ENCODE measurements around the gene ZNF598. TPM values are rescaled to one million over a fixed set of nuclear protein-coding genes. Genes with fewer than 3 reads are reported as not detected.

ZNF598 gene
- total RNA-seq, 1 experiment from 2014 or later, result 50.4 TPM

DNA sequence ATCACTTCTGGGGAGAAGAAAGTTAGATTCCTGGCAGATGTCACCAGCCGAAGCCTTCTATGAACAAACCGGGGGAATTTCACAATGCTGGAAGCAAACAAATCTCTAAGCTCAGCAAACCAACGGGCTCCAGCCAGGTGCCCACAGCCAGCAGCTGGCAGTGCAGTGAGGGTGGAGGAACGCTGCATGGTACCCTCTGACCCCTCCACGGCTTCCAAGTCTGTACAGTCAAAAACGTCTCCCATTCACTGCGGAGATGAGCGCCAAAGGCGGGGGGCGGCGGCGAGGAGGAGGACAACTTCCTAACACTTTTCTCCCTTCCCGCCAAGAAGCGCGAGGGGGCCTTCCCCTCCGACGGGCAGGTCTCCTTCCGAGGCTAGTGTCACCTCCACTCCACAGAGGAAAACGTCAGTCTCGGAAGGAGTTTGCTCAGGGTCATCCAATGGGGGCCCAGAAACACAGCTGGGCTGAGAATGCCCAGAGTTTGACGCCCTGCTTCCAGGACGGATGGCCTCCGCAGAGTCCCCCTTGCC, 924 bp downstream of the ZNF598 start:
- BruUV-seq (replicated peaks), result no TSS peak
- CTCF ChIA-PET, result interaction anchor here (0.7 to 1.3 kb wide), 2 partner anchors 11 to 132 kb away, joined by 3 to 7 read pairs; partner anchors contain the start of gene NPW

DNA sequence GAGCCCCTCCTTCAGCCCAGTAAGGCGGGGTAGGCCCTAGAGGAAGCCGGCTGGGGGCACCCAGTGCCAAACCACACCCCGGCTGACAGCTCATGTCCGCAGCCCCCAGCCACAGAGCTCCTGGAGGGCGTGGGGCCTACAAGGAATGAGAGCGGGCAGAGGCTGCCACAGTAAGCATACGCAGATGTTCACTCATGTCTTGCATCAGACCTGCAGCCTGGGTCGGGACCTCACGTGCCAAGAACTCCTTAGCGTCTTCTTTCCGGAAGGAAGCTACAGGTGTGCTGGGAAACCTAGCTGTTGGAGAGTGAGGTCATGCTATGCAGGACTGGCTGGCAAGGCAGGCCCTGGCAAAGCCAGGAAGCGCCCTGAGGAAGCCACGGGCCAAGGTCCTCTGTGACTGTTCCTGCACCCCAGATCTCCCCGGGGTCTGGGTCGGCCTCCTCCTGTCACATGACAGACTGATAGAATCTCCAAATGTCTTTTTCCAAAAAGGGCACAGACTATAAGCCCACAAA, 1.6 kb downstream of the ZNF598 start:
- peak overlapping the region; percentile 77 for H3K4me3 Mint-ChIP-seq (ENCODE audit: unreplicated experiment)
- BruUV-seq (replicated peaks), result TSS peak; percentile 78
- no peaks in the 10 kb centered on the region for H3K27me3 Mint-ChIP-seq (ENCODE audit: insufficient read depth, unreplicated experiment)
- H3K4me1 Mint-ChIP-seq (ENCODE audit: low read depth, unreplicated experiment), result peaks cover 5% of the 10 kb centered on the region
- no peaks in the 10 kb centered on the region; the same call in 1 of the 2 replicates for H3K36me3 ChIP-seq (ENCODE audit: control insufficient read depth, insufficient read depth, low read length)
- ChIA-PET POLR2A (interaction anchor here (1.4 to 1.9 kb wide), 2 partner anchors 43 to 147 kb away, joined by 6 to 16 read pairs; partner anchors contain the start of genes RPS2 and TRAF7), CTCF (interaction anchor here (1.3 kb wide), 1 partner anchor 132 kb away, joined by 7 read pairs; no protein-coding TSS in a partner anchor)
- TF ChIP-seq, protein P1, sequence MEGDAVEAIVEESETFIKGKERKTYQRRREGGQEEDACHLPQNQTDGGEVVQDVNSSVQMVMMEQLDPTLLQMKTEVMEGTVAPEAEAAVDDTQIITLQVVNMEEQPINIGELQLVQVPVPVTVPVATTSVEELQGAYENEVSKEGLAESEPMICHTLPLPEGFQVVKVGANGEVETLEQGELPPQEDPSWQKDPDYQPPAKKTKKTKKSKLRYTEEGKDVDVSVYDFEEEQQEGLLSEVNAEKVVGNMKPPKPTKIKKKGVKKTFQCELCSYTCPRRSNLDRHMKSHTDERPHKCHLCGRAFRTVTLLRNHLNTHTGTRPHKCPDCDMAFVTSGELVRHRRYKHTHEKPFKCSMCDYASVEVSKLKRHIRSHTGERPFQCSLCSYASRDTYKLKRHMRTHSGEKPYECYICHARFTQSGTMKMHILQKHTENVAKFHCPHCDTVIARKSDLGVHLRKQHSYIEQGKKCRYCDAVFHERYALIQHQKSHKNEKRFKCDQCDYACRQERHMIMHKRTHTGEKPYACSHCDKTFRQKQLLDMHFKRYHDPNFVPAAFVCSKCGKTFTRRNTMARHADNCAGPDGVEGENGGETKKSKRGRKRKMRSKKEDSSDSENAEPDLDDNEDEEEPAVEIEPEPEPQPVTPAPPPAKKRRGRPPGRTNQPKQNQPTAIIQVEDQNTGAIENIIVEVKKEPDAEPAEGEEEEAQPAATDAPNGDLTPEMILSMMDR (IDR thresholded peaks at IDR 0.05; ENCODE audit: insufficient read depth in 1 of 2, low read depth in 1 of 2, low read length in 1 of 2, severe bottlenecking in 1 of 2, unreplicated experiment in 1 of 2), result no peak
- intact Hi-C loops (cut with micrococcal nuclease; ENCODE audit: unreplicated experiment), result no loop called here
- peak overlapping the region; percentile 63; the same call in 1 of the 2 replicates for H3K4me3 ChIP-seq (ENCODE audit: low read depth, low read length)
- no peak for DNase-seq
- peaks cover 15% of the 10 kb centered on the region; the same call in 1 of the 2 replicates for H3K4me1 ChIP-seq
- no peaks in the 10 kb centered on the region for H3K27me3 ChIP-seq (replicated peaks; ENCODE audit: control insufficient read depth, insufficient read depth, low read length)
- H3K9me3 ChIP-seq, result no peaks in the 10 kb centered on the region
- H3K36me3 Mint-ChIP-seq (ENCODE audit: insufficient read depth, unreplicated experiment), result peaks cover 31% of the 10 kb centered on the region
- no peaks in the 10 kb centered on the region for H3K9me3 Mint-ChIP-seq (ENCODE audit: unreplicated experiment)
- H3K27ac Mint-ChIP-seq (ENCODE audit: unreplicated experiment), result peak overlapping the region; percentile 53

More for the DNA sequence above, 924 bp downstream of the ZNF598 start:
- TF ChIP-seq, protein P1 (IDR thresholded peaks at IDR 0.05; ENCODE audit: insufficient read depth in 1 of 2, low read depth in 1 of 2, low read length in 1 of 2, severe bottlenecking in 1 of 2, unreplicated experiment in 1 of 2), result no peak
- H3K27ac Mint-ChIP-seq (ENCODE audit: unreplicated experiment), result peak overlapping the region; percentile 53
- intact Hi-C loops (cut with micrococcal nuclease; ENCODE audit: unreplicated experiment), result no loop called here
- peaks cover 31% of the 10 kb centered on the region for H3K36me3 Mint-ChIP-seq (ENCODE audit: insufficient read depth, unreplicated experiment)
- H3K9me3 ChIP-seq, result no peaks in the 10 kb centered on the region
- no peaks in the 10 kb centered on the region for H3K27me3 Mint-ChIP-seq (ENCODE audit: insufficient read depth, unreplicated experiment)
- peak overlapping the region; percentile 63 for H3K4me3 ChIP-seq (ENCODE audit: low read depth, low read length)
- no peaks in the 10 kb centered on the region; the same call in 1 of the 2 replicates for H3K36me3 ChIP-seq (ENCODE audit: control insufficient read depth, insufficient read depth, low read length)
- DNase-seq, result peak in 1 of 2 experiments; percentile 26
- no peaks in the 10 kb centered on the region for H3K9me3 Mint-ChIP-seq (ENCODE audit: unreplicated experiment)
- H3K27me3 ChIP-seq (replicated peaks; ENCODE audit: control insufficient read depth, insufficient read depth, low read length), result no peaks in the 10 kb centered on the region
- H3K4me1 Mint-ChIP-seq (ENCODE audit: low read depth, unreplicated experiment), result peaks cover 5% of the 10 kb centered on the region
- H3K4me1 ChIP-seq, result peaks cover 15% of the 10 kb centered on the region; the same call in 1 of the 2 replicates
- POLR2A ChIA-PET, result interaction anchor here (0.7 to 1.9 kb wide), 3 partner anchors 44 to 744 kb away, joined by 4 to 16 read pairs (median 6); partner anchors contain the start of genes RPS2, SRRM2 and TRAF7
- H3K4me3 Mint-ChIP-seq (ENCODE audit: unreplicated experiment), result peak overlapping the region; percentile 77

DNA sequence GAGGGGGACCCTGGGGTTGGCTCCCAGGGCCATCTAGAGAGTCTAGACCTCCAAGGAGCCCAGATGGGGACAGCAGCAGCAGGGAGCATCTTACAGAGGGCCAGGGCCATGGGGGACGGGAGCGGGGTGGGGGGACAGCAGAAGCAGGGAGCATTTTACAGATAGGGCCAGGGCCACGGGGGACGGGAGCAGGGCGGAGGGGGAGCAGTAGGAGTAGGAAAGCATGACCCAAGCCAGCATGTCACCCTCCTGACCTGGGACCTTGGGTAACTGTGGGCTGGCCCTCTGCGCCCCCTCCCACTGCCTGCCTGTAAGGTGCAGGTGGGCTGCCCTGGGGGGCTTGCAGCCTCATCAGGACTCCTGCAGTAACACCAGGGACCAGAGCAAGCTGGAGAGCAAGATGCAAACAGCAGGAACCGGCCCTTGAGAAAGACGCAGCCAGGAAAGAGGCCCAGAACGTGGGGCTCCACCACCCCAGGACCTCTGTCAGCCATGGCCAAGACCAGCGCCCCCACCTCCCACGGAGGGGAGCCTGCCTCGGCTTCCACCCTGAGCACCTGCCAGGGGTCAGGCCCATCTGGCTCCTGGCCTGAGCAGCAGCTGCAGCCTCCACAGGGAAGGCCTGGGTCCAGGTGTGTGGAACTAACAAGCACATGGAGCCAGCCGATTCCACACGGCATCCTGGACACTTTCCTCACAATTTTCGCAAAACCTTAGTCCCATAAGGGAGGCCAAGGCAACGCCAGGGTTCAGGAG, 2.4 kb downstream of the ZNF598 start:
- H3K27ac Mint-ChIP-seq (ENCODE audit: unreplicated experiment), result peak overlapping the region; percentile 53
- H3K36me3 Mint-ChIP-seq (ENCODE audit: insufficient read depth, unreplicated experiment), result peaks cover 31% of the 10 kb centered on the region
- peaks cover 5% of the 10 kb centered on the region for H3K4me1 Mint-ChIP-seq (ENCODE audit: low read depth, unreplicated experiment)
- TF ChIP-seq, protein P1 (IDR thresholded peaks at IDR 0.05; ENCODE audit: insufficient read depth in 1 of 2, low read depth in 1 of 2, low read length in 1 of 2, severe bottlenecking in 1 of 2, unreplicated experiment in 1 of 2), result no peak
- ChIA-PET POLR2A (no interaction called here), CTCF (no interaction called here)
- Histone ChIP-seq H3K27me3 (replicated peaks; ENCODE audit: control insufficient read depth, insufficient read depth, low read length) (no peaks in the 10 kb centered on the region), H3K4me1 (peaks cover 15% of the 10 kb centered on the region; the same call in 1 of the 2 replicates), H3K36me3 (ENCODE audit: control insufficient read depth, insufficient read depth, low read length) (no peaks in the 10 kb centered on the region; the same call in 1 of the 2 replicates), H3K4me3 (ENCODE audit: low read depth, low read length) (no peak overlapping the region), H3K9me3 (no peaks in the 10 kb centered on the region)
- H3K9me3 Mint-ChIP-seq (ENCODE audit: unreplicated experiment), result no peaks in the 10 kb centered on the region
- BruUV-seq (replicated peaks), result no TSS peak
- H3K4me3 Mint-ChIP-seq (ENCODE audit: unreplicated experiment), result peak overlapping the region; percentile 77
- no peak for DNase-seq
- intact Hi-C loops (cut with micrococcal nuclease; ENCODE audit: unreplicated experiment), result no loop called here
- no peaks in the 10 kb centered on the region for H3K27me3 Mint-ChIP-seq (ENCODE audit: insufficient read depth, unreplicated experiment)
